GM12878 (cell line): ENCODE data around the gene CTRB1.

Experiments
- CBX5 ChIP-seq: sonication (generic); IDR thresholded peaks from 2 replicates; pipeline ENCODE4 v1.6.1; 2016; ENCODE audit warnings: low read depth, moderate library complexity, mild to moderate bottlenecking, inconsistent platforms
- CEBPB ChIP-seq, 2 experiments: fragments of 150-350 bp in 1 of 2; IDR thresholded peaks; 2 replicates each; pipeline ENCODE4 v1.6.1; 2012 to 2014; ENCODE audit warnings: low read depth in 2 of 2, low read length in 2 of 2, borderline replicate concordance in 1 of 2, inconsistent platforms in 1 of 2
- CTCF ChIP-seq, 3 experiments: IDR thresholded peaks in 2 of 3; conservative IDR thresholded peaks in 1 of 3; 2 replicates each; pipeline ENCODE4 v1.5.1; 2011; ENCODE audit warnings: low read depth in 3 of 3, low read length in 3 of 3, mild to moderate bottlenecking in 3 of 3, control low read depth in 2 of 3, moderate library complexity in 2 of 3, inconsistent platforms in 1 of 3, mixed read lengths in 1 of 3; ENCODE audit not compliant: control insufficient read depth in 2 of 3, insufficient read depth in 1 of 3; ENCODE audit errors: extremely low read depth in 1 of 3
- EZH2 ChIP-seq: IDR thresholded peaks from 2 replicates; pipeline ENCODE4 v1.6.1; 2012; ENCODE audit warnings: low read depth, mild to moderate bottlenecking, control low read depth, inconsistent platforms, low read length, borderline replicate concordance; ENCODE audit not compliant: control insufficient read depth
- MXI1 ChIP-seq: fragments of 150-350 bp; IDR thresholded peaks from 2 replicates; pipeline ENCODE4 v1.6.1; 2011; ENCODE audit warnings: low read depth, mild to moderate bottlenecking, inconsistent platforms, low read length, improper control_type of control experiment
- NRF1 ChIP-seq: conservative IDR thresholded peaks from 2 replicates; pipeline ENCODE4 v1.6.1; 2011; ENCODE audit warnings: mild to moderate bottlenecking, low read depth, low read length, improper control_type of control experiment
- POLR2A ChIP-seq: IDR thresholded peaks from 2 replicates; pipeline ENCODE4 v1.6.1; 2011; ENCODE audit warnings: low read depth, mild to moderate bottlenecking, low read length
- RFX5 ChIP-seq: IDR thresholded peaks from 2 replicates; pipeline ENCODE4 v1.6.1; 2011; ENCODE audit warnings: low read depth, low read length, improper control_type of control experiment
- SP1 ChIP-seq: IDR thresholded peaks from one replicate; pipeline ENCODE4 v1.6.1; 2011; ENCODE audit warnings: low read depth, low read length
- TF ChIP-seq, protein P1 (sequence below): fragments of 450-650 bp; IDR thresholded peaks from 2 replicates; pipeline ENCODE4 v1.6.1; 2016; ENCODE audit warnings: mild to moderate bottlenecking

DNA sequence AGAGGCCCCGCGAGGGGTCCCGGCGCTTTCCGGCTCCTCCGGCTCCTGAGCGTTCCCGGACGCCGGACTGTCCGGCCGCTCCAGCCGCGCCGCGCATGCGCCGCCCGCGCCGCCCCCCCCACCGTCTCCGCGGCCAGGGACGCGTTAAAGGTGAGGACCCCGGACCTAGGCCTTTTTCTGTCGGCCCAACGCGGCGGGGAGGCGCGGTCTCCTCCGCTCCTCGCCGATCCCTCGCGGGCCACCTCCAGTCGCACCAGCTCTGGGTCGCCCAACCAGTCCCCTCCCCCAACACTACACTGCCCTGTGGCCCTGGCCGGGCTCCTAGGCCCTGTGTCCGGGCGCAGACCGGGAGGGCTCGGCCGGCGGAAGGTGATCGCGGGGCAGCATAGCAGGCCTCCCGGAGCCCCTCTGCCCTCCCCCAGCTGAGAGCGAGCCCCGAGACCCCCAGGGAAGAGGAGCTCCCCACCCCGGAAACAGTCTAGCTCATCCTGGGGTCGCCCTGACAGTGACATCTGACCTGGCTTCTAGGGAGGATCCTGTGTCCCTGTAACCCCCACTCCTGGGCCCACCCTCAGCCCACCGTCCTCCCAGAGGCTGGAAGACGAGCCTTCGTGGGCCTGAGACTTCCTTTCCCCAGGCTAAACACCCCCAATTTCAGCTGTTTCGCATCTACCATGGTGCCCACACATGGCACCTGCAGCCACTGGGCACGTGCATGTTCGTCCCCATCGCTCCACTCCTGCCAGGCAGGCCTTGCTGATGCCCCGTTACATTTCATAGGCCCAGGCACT is 47.3 kb downstream of the CTRB1 start:
- TF ChIP-seq CTCF (IDR thresholded peaks at IDR 0.05 in 2 of 3, conservative IDR thresholded peaks at IDR 0.05 in 1 of 3; ENCODE audit: control insufficient read depth in 2 of 3, extremely low read depth in 1 of 3, insufficient read depth in 1 of 3, low read depth in 3 of 3, low read length in 3 of 3): no peak
- no peak for TF ChIP-seq RFX5
- TF ChIP-seq SP1: no peak
- TF ChIP-seq, protein P1, sequence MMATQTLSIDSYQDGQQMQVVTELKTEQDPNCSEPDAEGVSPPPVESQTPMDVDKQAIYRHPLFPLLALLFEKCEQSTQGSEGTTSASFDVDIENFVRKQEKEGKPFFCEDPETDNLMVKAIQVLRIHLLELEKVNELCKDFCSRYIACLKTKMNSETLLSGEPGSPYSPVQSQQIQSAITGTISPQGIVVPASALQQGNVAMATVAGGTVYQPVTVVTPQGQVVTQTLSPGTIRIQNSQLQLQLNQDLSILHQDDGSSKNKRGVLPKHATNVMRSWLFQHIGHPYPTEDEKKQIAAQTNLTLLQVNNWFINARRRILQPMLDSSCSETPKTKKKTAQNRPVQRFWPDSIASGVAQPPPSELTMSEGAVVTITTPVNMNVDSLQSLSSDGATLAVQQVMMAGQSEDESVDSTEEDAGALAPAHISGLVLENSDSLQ: no peak
- no peak for TF ChIP-seq EZH2
- TF ChIP-seq POLR2A: peak; percentile 71
- TF ChIP-seq CBX5: no peak
- TF ChIP-seq NRF1: peak; percentile 63
- TF ChIP-seq MXI1: no peak
- TF ChIP-seq CEBPB (IDR thresholded peaks at IDR 0.05; ENCODE audit: borderline replicate concordance in 1 of 2, low read depth in 2 of 2, low read length in 2 of 2): no peak
